Natural killer cell (primary cell): ENCODE measurements around the gene P2RX4. TPM values are rescaled to one million over a fixed set of nuclear protein-coding genes. Genes with fewer than 3 reads are reported as not detected.
"Not testable (repeated sequence)": the region's sequence is repeated elsewhere in the genome, so short reads cannot be mapped to it uniquely, and the experiment has no call there.

ENCODE experiments used
- ATAC-seq, 3 donors: fragments of 150-1000 bp in 2 of 3; fragments of 200-7000 bp in 1 of 3; cut with Tn5 transposase; 1 replicate in 1 of 3; 2 replicates in 2 of 3; pipeline ENCODE4 v1.10.0; 2021; ENCODE audit warnings: mild to moderate bottlenecking in 2 of 3, moderate library complexity in 2 of 3
- DNase-seq, 2 donors: peaks; one replicate each; pipeline versions ENCODE4 v3.0.0 to v3.0.0-alpha.2; 2013 to 2021; ENCODE audit warnings: mixed read lengths in 1 of 2
- H3K27ac ChIP-seq: one replicate; pipeline ENCODE4 v1.5.1; 2013; ENCODE audit warnings: mild to moderate bottlenecking, low read length
- H3K27me3 ChIP-seq: one replicate; pipeline ENCODE4 v1.6.1; 2013; ENCODE audit warnings: low read length; ENCODE audit not compliant: control insufficient read depth, insufficient read depth
- H3K36me3 ChIP-seq: one replicate; pipeline ENCODE4 v1.6.1; 2013; ENCODE audit warnings: low read length; ENCODE audit not compliant: control insufficient read depth, insufficient read depth
- H3K4me1 ChIP-seq: one replicate; pipeline ENCODE4 v1.6.1; 2013; ENCODE audit warnings: low read length; ENCODE audit not compliant: control insufficient read depth, insufficient read depth
- H3K4me3 ChIP-seq: one replicate; pipeline ENCODE4 v1.5.1; 2013; ENCODE audit warnings: low read length
- H3K9me3 ChIP-seq: one replicate; pipeline ENCODE4 v1.6.1; 2013; ENCODE audit warnings: low read length; ENCODE audit not compliant: control insufficient read depth, insufficient read depth
- H3K27ac Mint-ChIP-seq, 2 donors: one replicate each; pipeline ENCODE4 v1.8.0; 2022; ENCODE audit warnings: mild to moderate bottlenecking in 2 of 2, mixed read lengths in 2 of 2, moderate library complexity in 1 of 2
- H3K27me3 Mint-ChIP-seq, 2 donors: one replicate each; pipeline ENCODE4 v1.8.0; 2022; ENCODE audit warnings: low read depth in 2 of 2, mixed read lengths in 2 of 2
- H3K36me3 Mint-ChIP-seq: one replicate; pipeline ENCODE4 v1.8.0; 2022; ENCODE audit warnings: mixed read lengths
- H3K4me1 Mint-ChIP-seq, 2 donors: one replicate each; pipeline ENCODE4 v1.8.0; 2022; ENCODE audit warnings: mixed read lengths in 2 of 2
- H3K4me3 Mint-ChIP-seq: one replicate; pipeline ENCODE4 v1.8.0; 2022; ENCODE audit warnings: mild to moderate bottlenecking, moderate library complexity, mixed read lengths
- H3K9me3 Mint-ChIP-seq, 2 donors: one replicate each; pipeline ENCODE4 v1.8.0; 2022; ENCODE audit warnings: mixed read lengths in 2 of 2
- WGBS: methylation state at CpG from one replicate; pipeline ENCODE4 v1.1.7; 2013; ENCODE audit warnings: missing lambda C conversion rate; ENCODE audit not compliant: insufficient coverage; 5-methylcytosine and 5-hydroxymethylcytosine counted together
- intact Hi-C: fragments of 100-400 bp; cut with micrococcal nuclease; formaldehyde crosslinking; loops from one replicate; pipeline ENCODE4 v1.14.2; 2022
- total RNA-seq, 4 donors: library from RNA; stranded (reverse); fragments of 120-200 nt in 1 of 4; gene quantifications; one replicate each; pipeline versions ENCODE4 v1.2.3 to v1.2.4, GENCODE V29; 2013 to 2022
- TF ChIP-seq, protein P1 (sequence below): fragments of 200-600 bp; IDR thresholded peaks from one replicate; pipeline ENCODE4 v1.8.0; 2022; ENCODE audit warnings: antibody characterized with exemption

P2RX4 gene
- total RNA-seq, 3 donors from 2014 or later (not counting 1 experiment from before 2014, with no cell fraction given): 34.8 to 39.3 (median 38.2) TPM

DNA sequence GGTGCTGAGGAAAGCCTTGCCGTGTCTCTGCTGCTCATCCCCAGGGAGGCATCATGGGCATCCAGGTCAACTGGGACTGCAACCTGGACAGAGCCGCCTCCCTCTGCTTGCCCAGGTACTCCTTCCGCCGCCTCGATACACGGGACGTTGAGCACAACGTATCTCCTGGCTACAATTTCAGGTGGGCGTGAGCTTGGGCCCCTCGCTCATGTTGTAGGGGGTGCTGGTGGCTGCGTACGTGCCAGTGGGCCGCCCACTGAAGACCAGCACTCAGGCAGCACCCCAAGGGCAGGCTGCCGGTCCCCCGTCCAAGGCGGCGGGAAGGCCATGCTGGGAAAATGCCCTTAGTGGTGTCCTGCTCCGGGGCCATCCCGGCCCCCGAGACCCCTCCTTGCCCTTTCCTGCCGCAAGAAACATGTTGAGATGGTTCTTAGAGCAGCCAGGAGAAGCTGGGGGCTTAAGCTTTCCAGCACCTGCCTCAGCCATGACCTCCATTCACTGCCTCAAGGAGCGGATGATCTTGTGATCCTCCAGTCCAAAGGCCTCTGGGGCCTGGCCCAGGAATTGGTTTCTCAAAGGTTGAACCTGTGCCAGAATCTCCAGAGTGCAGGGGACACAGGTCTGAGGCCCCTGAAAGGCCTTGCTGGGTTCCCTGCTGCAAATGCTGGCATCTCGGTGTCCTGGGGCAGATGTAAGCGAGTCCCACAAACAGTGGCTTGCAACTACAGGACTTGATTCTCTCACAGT, 19.2 kb downstream of the P2RX4 start:
- TF ChIP-seq, protein P1, sequence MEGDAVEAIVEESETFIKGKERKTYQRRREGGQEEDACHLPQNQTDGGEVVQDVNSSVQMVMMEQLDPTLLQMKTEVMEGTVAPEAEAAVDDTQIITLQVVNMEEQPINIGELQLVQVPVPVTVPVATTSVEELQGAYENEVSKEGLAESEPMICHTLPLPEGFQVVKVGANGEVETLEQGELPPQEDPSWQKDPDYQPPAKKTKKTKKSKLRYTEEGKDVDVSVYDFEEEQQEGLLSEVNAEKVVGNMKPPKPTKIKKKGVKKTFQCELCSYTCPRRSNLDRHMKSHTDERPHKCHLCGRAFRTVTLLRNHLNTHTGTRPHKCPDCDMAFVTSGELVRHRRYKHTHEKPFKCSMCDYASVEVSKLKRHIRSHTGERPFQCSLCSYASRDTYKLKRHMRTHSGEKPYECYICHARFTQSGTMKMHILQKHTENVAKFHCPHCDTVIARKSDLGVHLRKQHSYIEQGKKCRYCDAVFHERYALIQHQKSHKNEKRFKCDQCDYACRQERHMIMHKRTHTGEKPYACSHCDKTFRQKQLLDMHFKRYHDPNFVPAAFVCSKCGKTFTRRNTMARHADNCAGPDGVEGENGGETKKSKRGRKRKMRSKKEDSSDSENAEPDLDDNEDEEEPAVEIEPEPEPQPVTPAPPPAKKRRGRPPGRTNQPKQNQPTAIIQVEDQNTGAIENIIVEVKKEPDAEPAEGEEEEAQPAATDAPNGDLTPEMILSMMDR: no peak
- Mint-ChIP-seq H3K27me3 (no peaks in the 10 kb centered on the region), H3K4me1 (peaks cover 6 to 8% of the 10 kb centered on the region in 2 donors), H3K36me3 (no peaks in the 10 kb centered on the region), H3K4me3 (no peak overlapping the region), H3K9me3 (no peaks in the 10 kb centered on the region), H3K27ac (no peak overlapping the region)
- peaks cover 27% of the 10 kb centered on the region for H3K4me1 ChIP-seq
- no peaks in the 10 kb centered on the region for H3K27me3 ChIP-seq
- H3K9me3 ChIP-seq: no peaks in the 10 kb centered on the region
- ATAC-seq (no peak), DNase-seq (no peak)
- 97% methylated on average over 24 of the region's 24 CpGs for WGBS
- peaks cover 37% of the 10 kb centered on the region for H3K36me3 ChIP-seq
- H3K4me3 ChIP-seq: no peak overlapping the region
- no peak overlapping the region for H3K27ac ChIP-seq
- intact Hi-C loops: no loop called here

DNA sequence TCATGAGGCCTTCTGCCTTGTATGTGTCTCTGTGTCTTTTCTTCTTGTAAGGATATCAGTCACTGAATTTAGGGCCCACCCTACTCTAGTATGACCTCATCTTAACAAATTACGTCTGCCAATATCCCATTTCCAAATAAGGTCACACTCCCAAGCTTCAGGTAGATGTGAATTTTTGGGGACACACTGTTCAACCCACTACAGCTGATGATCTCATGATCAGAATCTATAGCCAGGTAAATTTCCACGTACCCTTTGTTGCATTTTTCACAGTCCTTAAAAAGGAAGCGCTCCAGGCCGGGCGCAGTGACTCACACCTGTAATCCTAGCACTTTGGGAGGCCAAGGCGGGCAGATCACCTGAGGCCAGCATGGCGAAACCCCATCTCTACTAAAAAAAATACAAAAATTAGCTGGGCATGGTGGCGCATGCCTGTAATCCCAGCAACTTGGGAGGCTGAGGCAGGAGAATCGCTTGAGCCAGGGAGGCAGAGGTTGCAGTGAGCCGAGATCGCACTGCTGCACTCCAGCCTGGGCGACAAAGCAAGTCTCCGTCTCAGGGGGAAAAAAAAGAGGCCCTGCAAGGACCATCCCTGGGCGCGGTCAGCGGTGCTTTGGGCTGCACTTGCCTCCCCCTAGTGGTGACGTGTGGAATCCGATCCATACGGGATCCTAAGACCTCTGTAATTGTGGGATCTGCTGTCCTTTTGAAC, 20.1 kb downstream of the P2RX4 start:
- H3K4me1 Mint-ChIP-seq, H3K27me3 Mint-ChIP-seq, H3K9me3 ChIP-seq, H3K27ac ChIP-seq, intact Hi-C loops, H3K27ac Mint-ChIP-seq, H3K36me3 Mint-ChIP-seq, H3K27me3 ChIP-seq, H3K4me3 Mint-ChIP-seq, H3K4me3 ChIP-seq, H3K9me3 Mint-ChIP-seq: not testable (repeated sequence)
- H3K4me1 ChIP-seq: peaks cover 18% of the 10 kb centered on the region
- DNase-seq (peak; percentile 44 to 80), ATAC-seq (peak; percentile 76 to 90 (median 81))
- peaks cover 39% of the 10 kb centered on the region for H3K36me3 ChIP-seq
- WGBS: 58% methylated on average over 19 of the region's 19 CpGs
- TF ChIP-seq, protein P1: peak; percentile 81

DNA sequence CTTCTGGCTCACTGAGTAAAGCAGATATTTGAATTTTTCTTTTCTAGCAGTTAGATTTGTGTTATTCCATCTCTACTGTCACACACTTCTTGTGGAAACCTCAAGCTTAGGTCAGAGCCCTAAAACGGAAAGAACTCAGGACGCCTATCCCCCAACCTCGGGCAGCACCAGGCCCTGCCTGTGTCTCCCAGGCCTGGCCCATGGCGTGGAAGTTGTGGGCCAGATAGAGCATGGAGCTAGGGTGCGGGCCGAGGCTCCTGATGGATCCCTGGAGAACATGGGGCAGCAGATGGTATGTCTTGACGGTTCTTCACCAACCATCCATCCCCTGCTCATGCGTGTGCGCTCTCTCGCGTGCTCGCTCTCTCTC, 20.6 kb downstream of the P2RX4 start:
- ATAC-seq: peak in 2 of 3 donors; percentile 9 to 14
- no peak overlapping the region for H3K27ac Mint-ChIP-seq
- no peak overlapping the region for H3K4me3 ChIP-seq
- peaks cover 13% of the 10 kb centered on the region for H3K4me1 ChIP-seq
- no peaks in the 10 kb centered on the region for H3K9me3 Mint-ChIP-seq
- DNase-seq: no peak
- no peaks in the 10 kb centered on the region for H3K36me3 Mint-ChIP-seq
- no peak overlapping the region for H3K27ac ChIP-seq
- no peaks in the 10 kb centered on the region for H3K4me1 Mint-ChIP-seq
- WGBS: 92% methylated on average over 6 of the region's 12 CpGs
- intact Hi-C loops: no loop called here
- no peaks in the 10 kb centered on the region for H3K9me3 ChIP-seq
- no peaks in the 10 kb centered on the region for H3K27me3 ChIP-seq
- TF ChIP-seq, protein P1: peak; percentile 29
- no peak overlapping the region for H3K4me3 Mint-ChIP-seq
- peaks cover 39% of the 10 kb centered on the region for H3K36me3 ChIP-seq
- H3K27me3 Mint-ChIP-seq: no peaks in the 10 kb centered on the region
